Gastrocnemius medialis (tissue), 4 donors: ENCODE data around the gene MYBL2.

Source experiments
- CTCF ChIP-seq, 5 experiments: fragments of 450-650 bp in 3 of 5; fragments of 200-600 bp in 2 of 5; sonication (generic) in 2 of 5; IDR thresholded peaks in 4 of 5; conservative IDR thresholded peaks in 1 of 5; 1 replicate in 4 of 5; 2 replicates in 1 of 5; pipeline ENCODE4 v1.5.1; 2016 to 2019; ENCODE audit warnings: antibody characterized with exemption in 5 of 5, mild to moderate bottlenecking in 3 of 5, moderate library complexity in 3 of 5
- POLR2A ChIP-seq, 2 donors: fragments of 450-650 bp; IDR thresholded peaks; one replicate each; pipeline ENCODE4 v1.6.1; 2017; ENCODE audit warnings: antibody characterized with exemption in 2 of 2, mild to moderate bottlenecking in 2 of 2, moderate library complexity in 2 of 2

GRCh38 chr20:43689165-43689564 lies 22.3 kb downstream of the MYBL2 start:
- TF ChIP-seq POLR2A (IDR thresholded peaks at IDR 0.05) (no peak), CTCF (IDR thresholded peaks at IDR 0.05 in 4 of 5, conservative IDR thresholded peaks at IDR 0.05 in 1 of 5) (no peak)
